Ishikawa (cell line): Measurements from ENCODE around the gene ITCH.

Source experiments
- CEBPB ChIP-seq: IDR thresholded peaks from 2 replicates; pipeline ENCODE4 v1.6.1; 2012
- CREB1 ChIP-seq: IDR thresholded peaks from 2 replicates; pipeline ENCODE4 v1.6.1; 2012; ENCODE audit warnings: low read depth
- EGR1 ChIP-seq: IDR thresholded peaks from 2 replicates; pipeline ENCODE4 v1.6.1; 2012
- EP300 ChIP-seq: IDR thresholded peaks from 2 replicates; pipeline ENCODE4 v1.6.1; 2012; ENCODE audit warnings: borderline replicate concordance
- FOXM1 ChIP-seq: IDR thresholded peaks from 2 replicates; pipeline ENCODE4 v1.6.1; 2012; ENCODE audit warnings: low read depth, borderline replicate concordance
- MAX ChIP-seq: IDR thresholded peaks from 2 replicates; pipeline ENCODE4 v1.6.1; 2012
- NFIC ChIP-seq: IDR thresholded peaks from 2 replicates; pipeline ENCODE4 v1.6.1; 2012
- RAD21 ChIP-seq: IDR thresholded peaks from 2 replicates; pipeline ENCODE4 v1.6.1; 2012; ENCODE audit warnings: low read depth
- REST ChIP-seq: IDR thresholded peaks from 2 replicates; pipeline ENCODE4 v1.6.1; 2012; ENCODE audit warnings: low read depth, mild to moderate bottlenecking
- TAF1 ChIP-seq: IDR thresholded peaks from 2 replicates; pipeline ENCODE4 v1.6.1; 2012; ENCODE audit warnings: low read depth, mild to moderate bottlenecking
- TCF12 ChIP-seq: IDR thresholded peaks from 2 replicates; pipeline ENCODE4 v1.6.1; 2012; ENCODE audit warnings: low read depth
- TEAD4 ChIP-seq: IDR thresholded peaks from 2 replicates; pipeline ENCODE4 v1.6.1; 2012
- USF1 ChIP-seq: IDR thresholded peaks from 2 replicates; pipeline ENCODE4 v1.6.1; 2012
- YY1 ChIP-seq: IDR thresholded peaks from 2 replicates; pipeline ENCODE4 v1.6.1; 2012; ENCODE audit warnings: low read depth
- ZBTB7A ChIP-seq: IDR thresholded peaks from 2 replicates; pipeline ENCODE4 v1.6.1; 2012; ENCODE audit warnings: low read depth

ITCH gene

GRCh38 chr20:34404803-34405202 lies 41.7 kb downstream of the ITCH start:
- TF ChIP-seq NFIC = no peak
- no peak for TF ChIP-seq ZBTB7A
- TF ChIP-seq YY1 = no peak
- TF ChIP-seq CREB1 = no peak
- TF ChIP-seq TCF12 = no peak
- no peak for TF ChIP-seq MAX
- no peak for TF ChIP-seq TAF1
- TF ChIP-seq EGR1 = no peak
- no peak for TF ChIP-seq REST

- no peak for TF ChIP-seq TEAD4
These were observed 44.9 kb downstream of the ITCH start for GRCh38 chr20:34407962-34408474.

GRCh38 chr20:34410336-34410735 lies 47.3 kb downstream of the ITCH start:
- TF ChIP-seq EGR1 (no peak), CREB1 (no peak), TEAD4 (no peak), RAD21 (no peak), TAF1 (no peak), CEBPB (no peak), NFIC (no peak), YY1 (no peak)

- no peak for TF ChIP-seq EGR1
- no peak for TF ChIP-seq RAD21
- no peak for TF ChIP-seq FOXM1
- no peak for TF ChIP-seq TCF12
- no peak for TF ChIP-seq ZBTB7A
- no peak for TF ChIP-seq TEAD4
- TF ChIP-seq CEBPB = no peak
- no peak for TF ChIP-seq YY1
- no peak for TF ChIP-seq CREB1
- TF ChIP-seq NFIC = no peak
- TF ChIP-seq MAX = no peak
- TF ChIP-seq USF1 = no peak
- no peak for TF ChIP-seq TAF1
- TF ChIP-seq REST = no peak
- TF ChIP-seq EP300 = no peak
These were observed 49.4 kb downstream of the ITCH start for GRCh38 chr20:34412453-34412852.

GRCh38 chr20:34415079-34415478 lies 52.0 kb downstream of the ITCH start:
- TF ChIP-seq ZBTB7A (no peak), FOXM1 (no peak), EGR1 (no peak), TEAD4 (no peak), CEBPB (no peak), TCF12 (no peak), CREB1 (no peak), NFIC (no peak)

- no peak for TF ChIP-seq YY1
- TF ChIP-seq RAD21 = no peak
- no peak for TF ChIP-seq MAX
- TF ChIP-seq REST = no peak
- TF ChIP-seq CREB1 = no peak
- TF ChIP-seq TCF12 = no peak
- no peak for TF ChIP-seq CEBPB
- TF ChIP-seq EGR1 = no peak
- TF ChIP-seq EP300 = no peak
- no peak for TF ChIP-seq ZBTB7A
- TF ChIP-seq NFIC = no peak
- TF ChIP-seq TAF1 = no peak
- no peak for TF ChIP-seq FOXM1
- TF ChIP-seq TEAD4 = no peak
- no peak for TF ChIP-seq USF1
These were observed 57.1 kb downstream of the ITCH start for GRCh38 chr20:34420146-34420545.
